Astrocyte (in vitro differentiated cells and primary cell): ENCODE measurements around the gene LRCH1. TPM values are rescaled to one million over a fixed set of nuclear protein-coding genes. Genes with fewer than 3 reads are reported as not detected.
A peak's percentile ranks its signal among the peaks of the same experiment; 100 is the strongest.

Source experiments
- DNase-seq: peaks from one replicate; pipeline ENCODE4 v3.0.0-alpha.2; 2010; ENCODE audit warnings: low read depth
- FAIRE-seq: peaks from 2 replicates; lab custom pipeline; 2011; peaks lifted over from hg19 to GRCh38; lab: Jason Lieb, UNC
- H2AFZ ChIP-seq: 2 replicates; pipeline ENCODE4 v1.6.0; 2012; ENCODE audit warnings: low read depth, low read length, inconsistent platforms
- H3K27ac ChIP-seq: 2 replicates; pipeline ENCODE4 v1.5.1; 2011; ENCODE audit warnings: low read depth, low read length, inconsistent platforms
- H3K27me3 ChIP-seq: 2 replicates; pipeline ENCODE4 v1.6.0; 2011; ENCODE audit warnings: low read length, inconsistent platforms; ENCODE audit not compliant: insufficient read depth
- H3K36me3 ChIP-seq: 2 replicates; pipeline ENCODE4 v1.5.1; 2011; ENCODE audit warnings: low read length, inconsistent platforms; ENCODE audit not compliant: insufficient read depth
- H3K4me1 ChIP-seq: 2 replicates; pipeline ENCODE4 v1.5.1; 2011; ENCODE audit warnings: low read length, inconsistent platforms; ENCODE audit not compliant: insufficient read depth
- H3K4me2 ChIP-seq: 2 replicates; pipeline ENCODE4 v1.6.0; 2012; ENCODE audit warnings: low read length, inconsistent platforms
- H3K4me3 ChIP-seq: 2 replicates; pipeline ENCODE4 v1.5.1; 2011; ENCODE audit warnings: low read depth, mild to moderate bottlenecking, low read length, inconsistent platforms; ENCODE audit not compliant: insufficient read depth
- H3K79me2 ChIP-seq: 2 replicates; pipeline ENCODE4 v1.6.0; 2012; ENCODE audit warnings: mild to moderate bottlenecking, low read length, inconsistent platforms; ENCODE audit not compliant: insufficient read depth
- H3K9ac ChIP-seq: 2 replicates; pipeline ENCODE4 v1.6.0; 2012; ENCODE audit warnings: mild to moderate bottlenecking, low read length, inconsistent platforms
- H3K9me3 ChIP-seq: 2 replicates; pipeline ENCODE4 v1.5.1; 2012; ENCODE audit warnings: low read depth, mild to moderate bottlenecking, low read length, inconsistent platforms; ENCODE audit not compliant: insufficient read depth
- H4K20me1 ChIP-seq: 2 replicates; pipeline ENCODE4 v1.6.0; 2012; ENCODE audit warnings: low read length, inconsistent platforms; ENCODE audit not compliant: insufficient read depth
- H3K27ac Mint-ChIP-seq: one replicate; pipeline ENCODE4 v1.8.0; 2021; ENCODE audit warnings: mild to moderate bottlenecking, mixed read lengths; ENCODE audit not compliant: unreplicated experiment
- H3K27me3 Mint-ChIP-seq: one replicate; pipeline ENCODE4 v1.8.0; 2021; ENCODE audit warnings: low read depth, mixed read lengths; ENCODE audit not compliant: unreplicated experiment
- H3K36me3 Mint-ChIP-seq: one replicate; pipeline ENCODE4 v1.8.0; 2021; ENCODE audit warnings: low read depth, mixed read lengths; ENCODE audit not compliant: unreplicated experiment
- H3K4me1 Mint-ChIP-seq: one replicate; pipeline ENCODE4 v1.8.0; 2021; ENCODE audit warnings: low read depth, mixed read lengths; ENCODE audit not compliant: unreplicated experiment
- H3K4me3 Mint-ChIP-seq: one replicate; pipeline ENCODE4 v1.8.0; 2021; ENCODE audit warnings: mild to moderate bottlenecking, moderate library complexity, mixed read lengths; ENCODE audit not compliant: unreplicated experiment
- H3K9me3 Mint-ChIP-seq: one replicate; pipeline ENCODE4 v1.8.0; 2021; ENCODE audit warnings: mild to moderate bottlenecking, mixed read lengths; ENCODE audit not compliant: unreplicated experiment
- CTCF ChIP-seq: IDR thresholded peaks from 2 replicates; pipeline ENCODE4 v1.5.1; 2011; ENCODE audit warnings: low read depth, mild to moderate bottlenecking, inconsistent platforms, low read length, moderate library complexity; ENCODE audit not compliant: insufficient read depth
- EZH2 ChIP-seq: IDR thresholded peaks from 2 replicates; pipeline ENCODE4 v1.6.1; 2012; ENCODE audit warnings: mild to moderate bottlenecking, low read length, inconsistent platforms; ENCODE audit not compliant: insufficient read depth
- total RNA-seq: library from RNA; stranded (reverse); gene quantifications from 2 replicates; pipeline ENCODE4 v1.2.1, GENCODE V29; 2021

LRCH1 gene
- total RNA-seq, 1 donor from 2014 or later = 17.7 TPM

GRCh38 chr13:46561286-46561685, 8.3 kb downstream of the LRCH1 start:
- FAIRE-seq = no peak
- H4K20me1 ChIP-seq = peaks cover 77% of the 10 kb centered on the region
- no peak overlapping the region for H3K9ac ChIP-seq

GRCh38 chr13:46561691-46562090, 8.7 kb downstream of the LRCH1 start:
- H3K4me1 Mint-ChIP-seq = peaks cover 6% of the 10 kb centered on the region
- no peaks in the 10 kb centered on the region for H3K9me3 ChIP-seq
- H2AFZ ChIP-seq = no peak overlapping the region
- peaks cover 15% of the 10 kb centered on the region for H3K4me1 ChIP-seq
- FAIRE-seq (no peak), DNase-seq (peak; percentile 34)
- H3K36me3 ChIP-seq = no peaks in the 10 kb centered on the region
- H3K4me3 ChIP-seq = no peak overlapping the region
- H3K27me3 Mint-ChIP-seq = no peaks in the 10 kb centered on the region
- H3K9me3 Mint-ChIP-seq = no peaks in the 10 kb centered on the region
- H3K9ac ChIP-seq = no peak overlapping the region
- peaks cover 94% of the 10 kb centered on the region for H3K79me2 ChIP-seq
- H3K36me3 Mint-ChIP-seq = peaks cover 2% of the 10 kb centered on the region
- peaks cover 77% of the 10 kb centered on the region for H4K20me1 ChIP-seq
- H3K4me3 Mint-ChIP-seq = no peak overlapping the region
- H3K27ac ChIP-seq = no peak overlapping the region
- peak overlapping the region; percentile 5 for H3K4me2 ChIP-seq
- TF ChIP-seq CTCF (no peak), EZH2 (no peak)
- H3K27me3 ChIP-seq = no peaks in the 10 kb centered on the region
- no peak overlapping the region for H3K27ac Mint-ChIP-seq

More at GRCh38 chr13:46561286-46561685, 8.3 kb downstream of the LRCH1 start:
- DNase-seq = no peak
- Histone ChIP-seq H3K4me3 (no peak overlapping the region), H3K27ac (no peak overlapping the region), H3K79me2 (peaks cover 94% of the 10 kb centered on the region), H3K27me3 (no peaks in the 10 kb centered on the region), H3K4me1 (peaks cover 15% of the 10 kb centered on the region), H2AFZ (no peak overlapping the region), H3K4me2 (peak overlapping the region; percentile 5), H3K36me3 (no peaks in the 10 kb centered on the region), H3K9me3 (no peaks in the 10 kb centered on the region)
- Mint-ChIP-seq H3K4me1 (peaks cover 6% of the 10 kb centered on the region), H3K27me3 (no peaks in the 10 kb centered on the region), H3K4me3 (no peak overlapping the region), H3K36me3 (peaks cover 2% of the 10 kb centered on the region), H3K9me3 (no peaks in the 10 kb centered on the region), H3K27ac (no peak overlapping the region)
- TF ChIP-seq EZH2 (no peak), CTCF (no peak)

GRCh38 chr13:46562152-46562551, 9.2 kb downstream of the LRCH1 start:
- no peaks in the 10 kb centered on the region for H3K9me3 ChIP-seq
- H3K36me3 ChIP-seq = no peaks in the 10 kb centered on the region
- no peak for FAIRE-seq
- Mint-ChIP-seq H3K36me3 (peaks cover 2% of the 10 kb centered on the region), H3K4me1 (peaks cover 6% of the 10 kb centered on the region), H3K9me3 (no peaks in the 10 kb centered on the region), H3K4me3 (no peak overlapping the region), H3K27ac (no peak overlapping the region), H3K27me3 (no peaks in the 10 kb centered on the region)
- no peak for TF ChIP-seq EZH2
- no peak for TF ChIP-seq CTCF
- no peak overlapping the region for H2AFZ ChIP-seq
- H3K27me3 ChIP-seq = no peaks in the 10 kb centered on the region
- DNase-seq = no peak
- no peak overlapping the region for H3K9ac ChIP-seq
- H3K79me2 ChIP-seq = peaks cover 94% of the 10 kb centered on the region
- H3K4me1 ChIP-seq = peaks cover 15% of the 10 kb centered on the region
- H3K27ac ChIP-seq = no peak overlapping the region
- no peak overlapping the region for H3K4me3 ChIP-seq
- peaks cover 74% of the 10 kb centered on the region for H4K20me1 ChIP-seq
- peak overlapping the region; percentile 5 for H3K4me2 ChIP-seq
